Vagina (tissue), 2 donors: ENCODE results near the gene DNAJC12.

Experiments
- CTCF ChIP-seq, 3 experiments: fragments of 450-650 bp in 2 of 3; fragments of 200-600 bp in 1 of 3; sonication (generic) in 1 of 3; IDR thresholded peaks; one replicate each; pipeline ENCODE4 v1.5.1; 2017 to 2019; ENCODE audit warnings: antibody characterized with exemption in 3 of 3, mild to moderate bottlenecking in 2 of 3, moderate library complexity in 2 of 3
- POLR2AphosphoS5 ChIP-seq, 2 donors: sonication (generic); formaldehyde crosslinking; IDR thresholded peaks; one replicate each; pipeline ENCODE4 v1.9.0; 2017; ENCODE audit warnings: antibody characterized with exemption in 2 of 2, mild to moderate bottlenecking in 2 of 2, low read depth in 1 of 2; ENCODE audit not compliant: insufficient read depth in 1 of 2

- TF ChIP-seq CTCF (IDR thresholded peaks at IDR 0.05) (no peak), POLR2AphosphoS5 (IDR thresholded peaks at IDR 0.05; ENCODE audit: insufficient read depth in 1 of 2, low read depth in 1 of 2) (no peak)
Observed at GRCh38 chr10:67853512-67853911, 15.5 kb upstream of the DNAJC12 start.
